Kidney glomerular epithelial cell (primary cell): ENCODE data around the gene TP53TG3C.
"Not testable (repeated sequence)": the region's sequence is repeated elsewhere in the genome, so short reads cannot be mapped to it uniquely, and the experiment has no call there.

Experiments used
- DNase-seq: peaks from one replicate; lab custom pipeline; 2025; lab: John Stamatoyannopoulos, UW

Gene TP53TG3C, protein sequence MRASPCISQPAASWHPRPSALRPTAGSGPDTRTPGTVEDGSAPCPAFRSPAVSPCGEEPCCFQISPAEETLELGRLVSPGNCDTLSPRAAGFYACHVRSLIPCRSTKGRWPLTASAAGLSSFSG

DNA sequence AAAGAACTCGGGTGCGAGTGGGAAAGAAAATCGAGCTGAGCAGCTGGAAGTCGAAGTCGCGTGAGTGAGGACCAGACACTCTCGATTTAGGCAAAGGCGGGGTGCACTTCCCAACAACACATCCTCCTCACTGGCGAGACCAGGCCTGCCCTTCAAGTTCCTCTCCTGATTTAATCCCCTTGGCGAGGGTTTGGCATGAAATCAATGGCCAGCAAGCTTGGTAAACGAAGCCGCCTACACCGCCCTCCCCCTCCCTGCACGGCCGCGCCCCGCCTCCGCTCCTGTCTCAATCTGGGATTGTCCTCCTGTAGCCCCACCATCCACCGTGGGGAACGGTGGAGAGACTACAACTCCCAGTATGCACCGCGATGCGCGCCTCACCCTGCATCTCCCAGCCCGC, at the start of gene TP53TG3C:
TSS of gene TP53TG3C (plus strand) at position 301 of the 400 bp plus-strand sequence. CDS start at position 369, 68 bp downstream.
- not testable (repeated sequence) for DNase-seq
